GM19452 (cell line): Measurements from ENCODE around the gene LDLRAD3.
"Not testable (repeated sequence)": the region's sequence is repeated elsewhere in the genome, so short reads cannot be mapped to it uniquely, and the experiment has no call there.

ENCODE experiments used
- ATAC-seq: cut with Tn5 transposase; IDR thresholded peaks from one replicate; pipeline ENCODE4 v1.9.1; 2021; ENCODE audit not compliant: unreplicated experiment

The LDLRAD3 gene

GRCh38 chr11:35986947-35987346 is 43.1 kb downstream of the LDLRAD3 start:
- no peak for ATAC-seq

- ATAC-seq, result no peak
These were observed 46.3 kb downstream of the LDLRAD3 start for GRCh38 chr11:35990170-35990569.

GRCh38 chr11:35990816-35991215 is 47.0 kb downstream of the LDLRAD3 start:
- no peak for ATAC-seq

- ATAC-seq, result no peak
These were observed 48.7 kb downstream of the LDLRAD3 start for GRCh38 chr11:35992548-35992947.

- ATAC-seq, result no peak
These were observed 50.6 kb downstream of the LDLRAD3 start for GRCh38 chr11:35994421-35994820.

GRCh38 chr11:35995681-35996271 is 51.9 kb downstream of the LDLRAD3 start:
- no peak for ATAC-seq

GRCh38 chr11:35997902-35998520 is 54.1 kb downstream of the LDLRAD3 start:
- no peak for ATAC-seq

- no peak for ATAC-seq
These were observed 54.8 kb downstream of the LDLRAD3 start for GRCh38 chr11:35998634-35999033.

- no peak for ATAC-seq
These were observed 56.8 kb downstream of the LDLRAD3 start for GRCh38 chr11:36000616-36001190.

- ATAC-seq, result no peak
These were observed 58.3 kb downstream of the LDLRAD3 start for GRCh38 chr11:36002196-36002595.

GRCh38 chr11:36002796-36003195 is 58.9 kb downstream of the LDLRAD3 start:
- ATAC-seq, result no peak

GRCh38 chr11:36006556-36006955 is 62.7 kb downstream of the LDLRAD3 start:
- ATAC-seq, result no peak

- no peak for ATAC-seq
These were observed 63.3 kb downstream of the LDLRAD3 start for GRCh38 chr11:36007127-36007655.

GRCh38 chr11:36008584-36008983 is 64.7 kb downstream of the LDLRAD3 start:
- ATAC-seq, result no peak

- ATAC-seq, result no peak
These were observed 65.6 kb downstream of the LDLRAD3 start for GRCh38 chr11:36009473-36009872.

- ATAC-seq, result no peak
These were observed 66.3 kb downstream of the LDLRAD3 start for GRCh38 chr11:36010010-36010740.

GRCh38 chr11:36011574-36011973 is 67.7 kb downstream of the LDLRAD3 start:
- no peak for ATAC-seq

- ATAC-seq, result no peak
These were observed 68.6 kb downstream of the LDLRAD3 start for GRCh38 chr11:36012455-36012854.

GRCh38 chr11:36012979-36013378 is 69.1 kb downstream of the LDLRAD3 start:
- ATAC-seq, result no peak

GRCh38 chr11:36013446-36013845 is 69.6 kb downstream of the LDLRAD3 start:
- ATAC-seq, result not testable (repeated sequence)
